KMS-11 (cell line): Measurements from ENCODE around the gene MAP3K8.

ENCODE experiments used
- H2AFZ ChIP-seq: fragments of 200-600 bp; sonication (generic); 2 replicates; pipeline ENCODE4 v1.6.1; 2016; ENCODE audit warnings: antibody characterized with exemption, mixed run types, low read depth
- H3K27ac ChIP-seq: fragments of 200-600 bp; sonication (generic); 2 replicates; pipeline ENCODE4 v1.6.1; 2016; ENCODE audit warnings: mild to moderate bottlenecking, mixed run types
- H3K27me3 ChIP-seq: fragments of 200-600 bp; sonication (generic); 2 replicates; pipeline ENCODE4 v1.6.1; 2017; ENCODE audit warnings: mild to moderate bottlenecking, low read depth, mixed run types, moderate library complexity; ENCODE audit not compliant: insufficient read depth
- H3K36me3 ChIP-seq: fragments of 200-600 bp; sonication (generic); 2 replicates; pipeline ENCODE4 v1.6.1; 2017; ENCODE audit warnings: mild to moderate bottlenecking, mixed run types; ENCODE audit not compliant: insufficient read depth
- H3K4me1 ChIP-seq: fragments of 200-600 bp; sonication (generic); 2 replicates; pipeline ENCODE4 v1.6.1; 2016; ENCODE audit warnings: mild to moderate bottlenecking, low read depth, mixed run types; ENCODE audit not compliant: poor library complexity, severe bottlenecking
- H3K4me2 ChIP-seq: fragments of 200-600 bp; sonication (generic); 2 replicates; pipeline ENCODE4 v1.7.0; 2016; ENCODE audit warnings: mild to moderate bottlenecking, mixed run types
- H3K4me3 ChIP-seq: fragments of 200-600 bp; sonication (generic); IDR thresholded peaks from 2 replicates; pipeline ENCODE4 v1.6.1; 2017; ENCODE audit warnings: low read depth, low read length, mixed read lengths; ENCODE audit not compliant: insufficient read depth
- H3K79me2 ChIP-seq: fragments of 200-600 bp; sonication (generic); 2 replicates; pipeline ENCODE4 v1.6.1; 2016; ENCODE audit warnings: low read depth, mixed run types; ENCODE audit not compliant: insufficient read depth
- H3K9ac ChIP-seq: fragments of 200-600 bp; sonication (generic); 2 replicates; pipeline ENCODE4 v1.6.1; 2016; ENCODE audit warnings: mild to moderate bottlenecking, mixed run types
- H4K20me1 ChIP-seq: fragments of 200-600 bp; sonication (generic); 2 replicates; pipeline ENCODE4 v1.6.1; 2016; ENCODE audit warnings: mild to moderate bottlenecking, mixed run types; ENCODE audit not compliant: insufficient read depth
- CTCF ChIP-seq: fragments of 200-600 bp; sonication (generic); conservative IDR thresholded peaks from 2 replicates; pipeline ENCODE4 v1.6.1; 2017; ENCODE audit warnings: low read depth, mild to moderate bottlenecking, antibody characterized with exemption, low read length, moderate library complexity, mixed read lengths

The MAP3K8 gene

GRCh38 chr10:30433730-30434272 is at the start of gene MAP3K8:
MAP3K8 (plus strand) TSS chr10:30434184; CDS start chr10:30438939, 4,755 bp downstream.
- Histone ChIP-seq H3K4me3 (no peak within 1 kb of the TSS), H3K36me3 (no peaks in the 10 kb centered on the region), H3K4me1 (peaks cover 42% of the 10 kb centered on the region), H3K27me3 (no peaks in the 10 kb centered on the region), H2AFZ (peak within 1 kb of the TSS; percentile 96), H4K20me1 (no peaks in the 10 kb centered on the region), H3K9ac (peak within 1 kb of the TSS; percentile 63), H3K4me2 (peak within 1 kb of the TSS; percentile 81), H3K27ac (peak within 1 kb of the TSS; percentile 37; the same call in 1 of the 2 replicates), H3K79me2 (no peaks in the 10 kb centered on the region)
- TF ChIP-seq CTCF = no peak

- Histone ChIP-seq H3K4me1 (no peaks in the 10 kb centered on the region), H3K4me2 (no peak overlapping the region), H3K4me3 (no peak overlapping the region), H3K27ac (no peak overlapping the region), H3K36me3 (no peaks in the 10 kb centered on the region), H2AFZ (0 out of 2 replicates have a peak overlapping the region, but pooled peaks have one; percentile 6), H4K20me1 (no peaks in the 10 kb centered on the region), H3K9ac (no peak overlapping the region), H3K27me3 (no peaks in the 10 kb centered on the region), H3K79me2 (no peaks in the 10 kb centered on the region)
- peak; percentile 48 for TF ChIP-seq CTCF
Observed at GRCh38 chr10:30384701-30385201, 49.2 kb upstream of the MAP3K8 start.

- H4K20me1 ChIP-seq = no peaks in the 10 kb centered on the region
- no peak overlapping the region for H2AFZ ChIP-seq
- no peaks in the 10 kb centered on the region for H3K27me3 ChIP-seq
- no peak for TF ChIP-seq CTCF
- H3K9ac ChIP-seq = no peak overlapping the region
- no peak overlapping the region for H3K4me2 ChIP-seq
- H3K27ac ChIP-seq = no peak overlapping the region
- no peaks in the 10 kb centered on the region for H3K4me1 ChIP-seq
- H3K4me3 ChIP-seq = no peak overlapping the region
- H3K36me3 ChIP-seq = no peaks in the 10 kb centered on the region
- H3K79me2 ChIP-seq = no peaks in the 10 kb centered on the region
Observed at GRCh38 chr10:30386801-30387588, 47.0 kb upstream of the MAP3K8 start.

- no peaks in the 10 kb centered on the region for H3K79me2 ChIP-seq
- no peak overlapping the region for H2AFZ ChIP-seq
- no peak for TF ChIP-seq CTCF
- no peak overlapping the region for H3K4me2 ChIP-seq
- no peak overlapping the region for H3K9ac ChIP-seq
- H3K4me1 ChIP-seq = no peaks in the 10 kb centered on the region
- no peak overlapping the region for H3K4me3 ChIP-seq
- H3K36me3 ChIP-seq = no peaks in the 10 kb centered on the region
- H4K20me1 ChIP-seq = no peaks in the 10 kb centered on the region
- H3K27me3 ChIP-seq = no peaks in the 10 kb centered on the region
- H3K27ac ChIP-seq = no peak overlapping the region
Observed at GRCh38 chr10:30387646-30388243, 46.2 kb upstream of the MAP3K8 start.
